ENCODE results near the gene STK38L.

The STK38L gene

GRCh38 chr12:27330846-27331245, 86.8 kb downstream of the STK38L start:
- no peak for DNase-seq

GRCh38 chr12:27331291-27331926, 87.3 kb downstream of the STK38L start:
- DNase-seq, result no peak

GRCh38 chr12:27331927-27332324, 87.8 kb downstream of the STK38L start:
- no peak for DNase-seq

- no peak for DNase-seq
Observed at GRCh38 chr12:27332407-27332713, 88.3 kb downstream of the STK38L start.

GRCh38 chr12:27332714-27333402, 88.8 kb downstream of the STK38L start, which contains the start of gene BMAL2:
TSS of gene BMAL2 (plus strand) at chr12:27332836. CDS start at chr12:27333073, 237 bp downstream.
- no peak for DNase-seq

GRCh38 chr12:27333403-27334009, 89.4 kb downstream of the STK38L start:
- DNase-seq, result no peak

- DNase-seq, result no peak
Observed at GRCh38 chr12:27334042-27334720, 90.1 kb downstream of the STK38L start.

GRCh38 chr12:27334721-27335082, 90.6 kb downstream of the STK38L start:
- no peak for DNase-seq

GRCh38 chr12:27335364-27336281, 91.5 kb downstream of the STK38L start:
- DNase-seq, result no peak

- DNase-seq, result no peak
Observed at GRCh38 chr12:27336282-27336653, 92.2 kb downstream of the STK38L start.

GRCh38 chr12:27337376-27337775, 93.3 kb downstream of the STK38L start:
- no peak for DNase-seq

- no peak for DNase-seq
Observed at GRCh38 chr12:27338473-27338872, 94.4 kb downstream of the STK38L start.

- no peak for DNase-seq
Observed at GRCh38 chr12:27340971-27341370, 96.9 kb downstream of the STK38L start.

GRCh38 chr12:27342536-27342935, 98.5 kb downstream of the STK38L start:
- DNase-seq, result no peak

- no peak for DNase-seq
Observed at GRCh38 chr12:27343255-27344000, 99.3 kb downstream of the STK38L start.

GRCh38 chr12:27344246-27344645, 100.2 kb downstream of the STK38L start:
- DNase-seq, result no peak

- DNase-seq, result no peak
Observed at GRCh38 chr12:27344760-27345159, 100.7 kb downstream of the STK38L start.

- DNase-seq, result no peak
Observed at GRCh38 chr12:27345376-27345775, 101.3 kb downstream of the STK38L start.

GRCh38 chr12:27347779-27348178, 103.7 kb downstream of the STK38L start:
- no peak for DNase-seq

GRCh38 chr12:27351476-27351875, 107.4 kb downstream of the STK38L start:
- no peak for DNase-seq

- no peak for DNase-seq
Observed at GRCh38 chr12:27355486-27355885, 111.4 kb downstream of the STK38L start.

GRCh38 chr12:27355979-27356378, 111.9 kb downstream of the STK38L start:
- DNase-seq, result no peak

Data from activated CD4-positive, alpha-beta T cell treated with anti-CD3 and anti-CD28 coated beads for 1 hour (primary cell).